Natural killer cell (primary cell): ENCODE measurements around the gene NTRK2. TPM values are rescaled to one million over a fixed set of nuclear protein-coding genes. Genes with fewer than 3 reads are reported as not detected.

ENCODE experiments used
- ATAC-seq, 3 donors: fragments of 150-1000 bp in 2 of 3; fragments of 200-7000 bp in 1 of 3; cut with Tn5 transposase; 1 replicate in 1 of 3; 2 replicates in 2 of 3; pipeline ENCODE4 v1.10.0; 2021; ENCODE audit warnings: mild to moderate bottlenecking in 2 of 3, moderate library complexity in 2 of 3
- DNase-seq, 2 donors: peaks; one replicate each; pipeline versions ENCODE4 v3.0.0 to v3.0.0-alpha.2; 2013 to 2021; ENCODE audit warnings: mixed read lengths in 1 of 2
- H3K27ac ChIP-seq: one replicate; pipeline ENCODE4 v1.5.1; 2013; ENCODE audit warnings: mild to moderate bottlenecking, low read length
- H3K27me3 ChIP-seq: one replicate; pipeline ENCODE4 v1.6.1; 2013; ENCODE audit warnings: low read length; ENCODE audit not compliant: control insufficient read depth, insufficient read depth
- H3K36me3 ChIP-seq: one replicate; pipeline ENCODE4 v1.6.1; 2013; ENCODE audit warnings: low read length; ENCODE audit not compliant: control insufficient read depth, insufficient read depth
- H3K4me1 ChIP-seq: one replicate; pipeline ENCODE4 v1.6.1; 2013; ENCODE audit warnings: low read length; ENCODE audit not compliant: control insufficient read depth, insufficient read depth
- H3K4me3 ChIP-seq: one replicate; pipeline ENCODE4 v1.5.1; 2013; ENCODE audit warnings: low read length
- H3K9me3 ChIP-seq: one replicate; pipeline ENCODE4 v1.6.1; 2013; ENCODE audit warnings: low read length; ENCODE audit not compliant: control insufficient read depth, insufficient read depth
- H3K27ac Mint-ChIP-seq, 2 donors: one replicate each; pipeline ENCODE4 v1.8.0; 2022; ENCODE audit warnings: mild to moderate bottlenecking in 2 of 2, mixed read lengths in 2 of 2, moderate library complexity in 1 of 2
- H3K27me3 Mint-ChIP-seq, 2 donors: one replicate each; pipeline ENCODE4 v1.8.0; 2022; ENCODE audit warnings: low read depth in 2 of 2, mixed read lengths in 2 of 2
- H3K36me3 Mint-ChIP-seq: one replicate; pipeline ENCODE4 v1.8.0; 2022; ENCODE audit warnings: mixed read lengths
- H3K4me1 Mint-ChIP-seq, 2 donors: one replicate each; pipeline ENCODE4 v1.8.0; 2022; ENCODE audit warnings: mixed read lengths in 2 of 2
- H3K4me3 Mint-ChIP-seq: one replicate; pipeline ENCODE4 v1.8.0; 2022; ENCODE audit warnings: mild to moderate bottlenecking, moderate library complexity, mixed read lengths
- H3K9me3 Mint-ChIP-seq, 2 donors: one replicate each; pipeline ENCODE4 v1.8.0; 2022; ENCODE audit warnings: mixed read lengths in 2 of 2
- WGBS: methylation state at CpG from one replicate; pipeline ENCODE4 v1.1.7; 2013; ENCODE audit warnings: missing lambda C conversion rate; ENCODE audit not compliant: insufficient coverage; 5-methylcytosine and 5-hydroxymethylcytosine counted together
- intact Hi-C: fragments of 100-400 bp; cut with micrococcal nuclease; formaldehyde crosslinking; loops from one replicate; pipeline ENCODE4 v1.14.2; 2022
- total RNA-seq, 4 donors: library from RNA; stranded (reverse); fragments of 120-200 nt in 1 of 4; gene quantifications; one replicate each; pipeline versions ENCODE4 v1.2.3 to v1.2.4, GENCODE V29; 2013 to 2022
- TF ChIP-seq, protein P1 (sequence below): fragments of 200-600 bp; IDR thresholded peaks from one replicate; pipeline ENCODE4 v1.8.0; 2022; ENCODE audit warnings: antibody characterized with exemption

Gene NTRK2
- total RNA-seq, 3 donors from 2014 or later (not counting 1 experiment from before 2014, with no cell fraction given) = 0.08 TPM; not detected in 2

GRCh38 chr9:84924266-84924665 is 254.7 kb downstream of the NTRK2 start:
- DNase-seq (no peak), ATAC-seq (no peak)
- no peaks in the 10 kb centered on the region for H3K4me1 Mint-ChIP-seq
- Histone ChIP-seq H3K9me3 (no peaks in the 10 kb centered on the region), H3K27me3 (no peaks in the 10 kb centered on the region), H3K36me3 (no peaks in the 10 kb centered on the region), H3K27ac (no peak overlapping the region), H3K4me1 (no peaks in the 10 kb centered on the region), H3K4me3 (no peak overlapping the region)
- H3K4me3 Mint-ChIP-seq = no peak overlapping the region
- TF ChIP-seq, protein P1, sequence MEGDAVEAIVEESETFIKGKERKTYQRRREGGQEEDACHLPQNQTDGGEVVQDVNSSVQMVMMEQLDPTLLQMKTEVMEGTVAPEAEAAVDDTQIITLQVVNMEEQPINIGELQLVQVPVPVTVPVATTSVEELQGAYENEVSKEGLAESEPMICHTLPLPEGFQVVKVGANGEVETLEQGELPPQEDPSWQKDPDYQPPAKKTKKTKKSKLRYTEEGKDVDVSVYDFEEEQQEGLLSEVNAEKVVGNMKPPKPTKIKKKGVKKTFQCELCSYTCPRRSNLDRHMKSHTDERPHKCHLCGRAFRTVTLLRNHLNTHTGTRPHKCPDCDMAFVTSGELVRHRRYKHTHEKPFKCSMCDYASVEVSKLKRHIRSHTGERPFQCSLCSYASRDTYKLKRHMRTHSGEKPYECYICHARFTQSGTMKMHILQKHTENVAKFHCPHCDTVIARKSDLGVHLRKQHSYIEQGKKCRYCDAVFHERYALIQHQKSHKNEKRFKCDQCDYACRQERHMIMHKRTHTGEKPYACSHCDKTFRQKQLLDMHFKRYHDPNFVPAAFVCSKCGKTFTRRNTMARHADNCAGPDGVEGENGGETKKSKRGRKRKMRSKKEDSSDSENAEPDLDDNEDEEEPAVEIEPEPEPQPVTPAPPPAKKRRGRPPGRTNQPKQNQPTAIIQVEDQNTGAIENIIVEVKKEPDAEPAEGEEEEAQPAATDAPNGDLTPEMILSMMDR = no peak
- H3K27ac Mint-ChIP-seq = no peak overlapping the region
- WGBS = 82% methylated on average over 6 of the region's 6 CpGs
- H3K36me3 Mint-ChIP-seq = no peaks in the 10 kb centered on the region
- H3K9me3 Mint-ChIP-seq = no peaks in the 10 kb centered on the region
- H3K27me3 Mint-ChIP-seq = peaks cover 15 to 30% of the 10 kb centered on the region in 2 donors
- intact Hi-C loops = no loop called here

DNA sequence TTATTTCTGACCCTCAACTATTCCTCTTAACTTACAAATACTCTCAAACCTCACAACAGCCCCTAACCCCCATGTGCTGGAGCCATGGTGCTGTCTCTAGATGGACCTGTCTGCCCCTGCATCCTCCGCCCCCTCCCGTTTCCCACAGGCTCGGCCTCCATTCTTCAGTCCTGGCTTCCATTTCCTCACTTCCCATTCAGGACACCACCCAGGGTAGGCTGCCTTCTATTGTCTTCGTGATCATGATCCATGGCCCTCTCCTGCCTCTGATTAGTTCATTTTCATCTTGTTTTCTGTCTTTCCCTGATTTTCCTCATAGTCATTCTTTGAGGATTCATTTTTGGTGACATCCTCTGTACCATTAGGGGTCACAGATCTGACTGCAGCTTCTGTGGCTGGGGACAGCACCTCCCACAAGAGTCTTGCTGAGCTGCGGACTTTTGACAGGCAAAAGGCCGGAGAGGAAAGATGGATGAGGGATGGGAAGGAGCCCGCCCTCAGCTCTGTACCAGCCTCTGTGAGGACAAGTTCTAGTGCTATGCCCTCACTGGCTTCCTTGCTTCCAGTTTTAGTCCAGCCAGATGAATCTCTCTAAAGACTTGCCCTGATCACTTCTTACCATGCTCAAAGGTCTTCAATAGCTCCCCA is 255.8 kb downstream of the NTRK2 start:
- Mint-ChIP-seq H3K9me3 (no peaks in the 10 kb centered on the region), H3K27ac (no peak overlapping the region), H3K4me1 (no peaks in the 10 kb centered on the region), H3K4me3 (no peak overlapping the region), H3K36me3 (no peaks in the 10 kb centered on the region), H3K27me3 (peaks cover 15 to 31% of the 10 kb centered on the region in 2 donors)
- intact Hi-C loops = no loop called here
- Histone ChIP-seq H3K4me1 (no peaks in the 10 kb centered on the region), H3K36me3 (no peaks in the 10 kb centered on the region), H3K27me3 (no peaks in the 10 kb centered on the region), H3K4me3 (no peak overlapping the region), H3K9me3 (no peaks in the 10 kb centered on the region), H3K27ac (no peak overlapping the region)
- ATAC-seq = no peak
- TF ChIP-seq, protein P1 = no peak
- no peak for DNase-seq
- WGBS = 86% methylated on average over 7 of the region's 7 CpGs

DNA sequence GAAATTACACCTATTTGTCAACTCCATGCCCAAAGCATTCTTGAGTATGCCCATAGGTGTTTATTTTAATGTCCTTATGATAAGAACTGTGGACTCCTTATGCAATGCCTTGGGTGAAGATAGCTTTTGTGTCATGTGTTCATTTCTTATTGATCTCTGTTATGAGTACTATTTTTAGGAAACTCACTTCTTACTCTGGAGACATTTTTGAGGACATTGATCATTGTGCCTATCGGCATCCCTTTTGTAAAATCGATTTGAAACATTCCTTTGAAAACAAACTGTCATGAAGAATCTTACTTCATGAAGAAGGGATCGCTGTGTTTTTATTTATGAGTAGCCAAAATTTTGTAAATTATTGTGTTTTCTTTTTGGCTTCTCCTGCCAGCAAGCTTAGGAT is 257.3 kb downstream of the NTRK2 start:
- TF ChIP-seq, protein P1 = no peak
- Mint-ChIP-seq H3K4me3 (no peak overlapping the region), H3K27ac (no peak overlapping the region), H3K9me3 (no peaks in the 10 kb centered on the region), H3K27me3 (peaks cover 15 to 27% of the 10 kb centered on the region in 2 donors), H3K36me3 (no peaks in the 10 kb centered on the region), H3K4me1 (no peaks in the 10 kb centered on the region)
- intact Hi-C loops = no loop called here
- 95% methylated on average over 2 of the region's 3 CpGs for WGBS
- no peak overlapping the region for H3K27ac ChIP-seq
- no peaks in the 10 kb centered on the region for H3K9me3 ChIP-seq
- H3K27me3 ChIP-seq = no peaks in the 10 kb centered on the region
- H3K4me1 ChIP-seq = no peaks in the 10 kb centered on the region
- ATAC-seq (no peak), DNase-seq (no peak)
- H3K4me3 ChIP-seq = no peak overlapping the region
- no peaks in the 10 kb centered on the region for H3K36me3 ChIP-seq

DNA sequence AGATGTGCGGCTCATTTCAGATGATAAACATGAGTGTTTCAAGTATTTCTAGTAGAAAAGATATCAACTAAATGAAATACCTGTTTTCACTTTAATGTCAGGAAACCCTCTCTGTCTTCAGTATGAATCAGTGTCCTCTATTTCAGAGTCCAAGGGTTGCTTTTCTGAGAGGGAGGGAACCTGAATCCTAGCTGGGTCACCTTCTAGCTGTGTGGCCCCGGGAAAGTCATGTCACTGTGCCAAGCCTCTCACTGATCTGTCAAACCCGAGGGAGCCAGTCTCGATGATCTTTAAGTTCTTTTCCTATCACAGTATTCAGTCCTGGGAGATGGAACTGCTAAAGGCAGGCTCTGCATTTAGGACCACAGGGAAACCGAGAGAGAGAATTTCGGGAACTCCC is 258.9 kb downstream of the NTRK2 start:
- no peaks in the 10 kb centered on the region for H3K36me3 Mint-ChIP-seq
- ATAC-seq = no peak
- no peak overlapping the region for H3K4me3 Mint-ChIP-seq
- Histone ChIP-seq H3K27ac (no peak overlapping the region), H3K4me3 (no peak overlapping the region), H3K9me3 (no peaks in the 10 kb centered on the region), H3K36me3 (no peaks in the 10 kb centered on the region), H3K27me3 (no peaks in the 10 kb centered on the region), H3K4me1 (no peaks in the 10 kb centered on the region)
- TF ChIP-seq, protein P1 = no peak
- H3K4me1 Mint-ChIP-seq = no peaks in the 10 kb centered on the region
- 81% methylated on average over 3 of the region's 6 CpGs for WGBS
- H3K27me3 Mint-ChIP-seq = peaks cover 22 to 25% of the 10 kb centered on the region in 2 donors
- no peak for DNase-seq
- H3K9me3 Mint-ChIP-seq = no peaks in the 10 kb centered on the region
- H3K27ac Mint-ChIP-seq = no peak overlapping the region
- intact Hi-C loops = no loop called here
